ENCODE results near the gene LRCH1.

The LRCH1 gene

DNA sequence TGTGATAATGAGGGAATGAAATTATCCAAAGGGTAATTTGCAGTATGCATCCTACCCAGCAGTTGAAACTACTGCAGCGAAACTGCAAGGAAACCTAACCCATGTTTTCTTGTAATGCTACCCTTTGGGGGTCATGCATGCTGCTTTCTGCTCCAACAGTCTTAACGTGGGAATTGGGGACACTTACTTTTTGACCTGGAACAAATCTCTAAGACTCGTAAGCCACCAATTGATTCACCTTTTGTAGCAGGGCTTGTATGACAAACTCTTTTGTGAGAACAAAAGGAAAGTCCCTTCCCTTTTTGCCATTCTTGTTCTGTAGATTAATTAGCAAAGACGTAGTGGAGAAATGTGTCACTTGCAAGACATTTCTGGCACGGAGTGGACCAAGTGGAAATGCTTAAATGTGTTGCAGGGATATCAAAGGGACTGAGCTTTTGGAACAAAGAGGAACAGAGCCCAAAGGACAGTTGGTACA is 27.4 kb downstream of the LRCH1 start:
- H3K4me1 ChIP-seq (ENCODE audit: control insufficient read depth, insufficient read depth, low read length): peaks cover 2% of the 10 kb centered on the region
- H3K4me3 ChIP-seq (ENCODE audit: low read depth, low read length): no peak overlapping the region
- H3K9me3 ChIP-seq (ENCODE audit: control insufficient read depth, insufficient read depth, low read length): no peaks in the 10 kb centered on the region
- H3K36me3 ChIP-seq (ENCODE audit: control insufficient read depth, insufficient read depth, low read length): no peaks in the 10 kb centered on the region
- no peaks in the 10 kb centered on the region for H3K27me3 ChIP-seq (ENCODE audit: control insufficient read depth, insufficient read depth, low read length)
- no peak overlapping the region for H3K9ac ChIP-seq (ENCODE audit: low read depth, low read length)

DNA sequence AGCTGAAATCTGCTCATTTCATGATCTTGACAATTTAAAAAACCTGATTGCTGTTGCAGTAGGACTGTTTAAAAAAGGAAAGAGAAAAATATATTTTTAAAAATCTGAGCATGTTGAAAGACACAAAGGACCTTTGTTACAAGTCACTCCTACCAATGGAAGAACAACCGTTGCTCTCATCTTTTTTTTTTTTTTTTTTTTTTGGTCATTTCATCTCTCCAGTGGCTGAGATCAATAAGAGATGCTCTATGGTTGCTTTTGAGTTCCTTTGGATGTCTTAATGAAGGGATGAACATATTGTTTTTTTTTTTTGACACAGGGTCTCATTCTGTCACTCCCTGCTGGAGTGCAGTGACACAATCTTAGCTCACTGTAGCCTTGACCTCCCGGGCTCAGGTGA is 29.2 kb downstream of the LRCH1 start:
- H3K4me3 ChIP-seq (ENCODE audit: low read depth, low read length): no peak overlapping the region
- H3K27me3 ChIP-seq (ENCODE audit: control insufficient read depth, insufficient read depth, low read length): no peaks in the 10 kb centered on the region
- H3K9ac ChIP-seq (ENCODE audit: low read depth, low read length): no peak overlapping the region
- no peaks in the 10 kb centered on the region for H3K36me3 ChIP-seq (ENCODE audit: control insufficient read depth, insufficient read depth, low read length)
- H3K4me1 ChIP-seq (ENCODE audit: control insufficient read depth, insufficient read depth, low read length): peaks cover 2% of the 10 kb centered on the region
- H3K9me3 ChIP-seq (ENCODE audit: control insufficient read depth, insufficient read depth, low read length): no peaks in the 10 kb centered on the region

DNA sequence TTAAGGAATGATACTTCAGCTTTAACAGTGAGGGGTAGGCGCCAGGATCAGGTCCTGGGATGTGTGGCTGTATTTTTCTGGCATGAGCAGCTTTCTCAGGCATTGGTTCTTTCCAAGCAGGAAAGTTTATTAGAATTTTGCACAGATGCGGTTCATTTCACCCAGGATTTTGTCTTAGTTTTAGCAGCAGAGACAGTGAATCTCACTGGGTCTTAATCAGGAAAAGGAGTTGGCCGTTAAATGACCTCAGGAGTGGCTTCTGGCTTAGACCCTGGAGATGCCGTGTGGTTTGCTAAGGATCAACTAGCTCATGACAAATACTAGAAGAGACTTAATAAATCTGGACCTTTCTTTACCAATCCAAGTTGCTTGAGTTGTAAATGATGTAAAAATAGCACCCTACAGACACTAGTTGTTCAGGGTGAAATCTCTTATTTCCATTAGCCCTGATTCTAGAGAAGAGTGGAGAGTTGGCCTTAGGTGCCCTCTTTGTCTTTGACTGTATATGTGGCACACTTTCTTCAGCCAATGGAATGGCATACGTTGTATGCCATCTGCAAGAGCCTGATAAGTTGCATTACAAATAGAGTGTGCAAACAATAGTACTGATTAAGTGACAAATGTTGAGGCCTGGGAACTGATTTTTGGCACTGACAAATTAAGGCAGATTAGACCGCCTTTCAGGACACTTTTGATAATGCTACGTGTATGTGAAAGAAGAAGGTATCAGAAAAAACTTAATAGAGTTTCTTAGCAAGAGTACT is 34.0 kb downstream of the LRCH1 start:
- Histone ChIP-seq H3K9me3 (ENCODE audit: control insufficient read depth, insufficient read depth, low read length) (no peaks in the 10 kb centered on the region), H3K27me3 (ENCODE audit: control insufficient read depth, insufficient read depth, low read length) (no peaks in the 10 kb centered on the region), H3K9ac (ENCODE audit: low read depth, low read length) (no peak overlapping the region), H3K36me3 (ENCODE audit: control insufficient read depth, insufficient read depth, low read length) (no peaks in the 10 kb centered on the region), H3K4me1 (ENCODE audit: control insufficient read depth, insufficient read depth, low read length) (no peaks in the 10 kb centered on the region), H3K4me3 (ENCODE audit: low read depth, low read length) (no peak overlapping the region)

DNA sequence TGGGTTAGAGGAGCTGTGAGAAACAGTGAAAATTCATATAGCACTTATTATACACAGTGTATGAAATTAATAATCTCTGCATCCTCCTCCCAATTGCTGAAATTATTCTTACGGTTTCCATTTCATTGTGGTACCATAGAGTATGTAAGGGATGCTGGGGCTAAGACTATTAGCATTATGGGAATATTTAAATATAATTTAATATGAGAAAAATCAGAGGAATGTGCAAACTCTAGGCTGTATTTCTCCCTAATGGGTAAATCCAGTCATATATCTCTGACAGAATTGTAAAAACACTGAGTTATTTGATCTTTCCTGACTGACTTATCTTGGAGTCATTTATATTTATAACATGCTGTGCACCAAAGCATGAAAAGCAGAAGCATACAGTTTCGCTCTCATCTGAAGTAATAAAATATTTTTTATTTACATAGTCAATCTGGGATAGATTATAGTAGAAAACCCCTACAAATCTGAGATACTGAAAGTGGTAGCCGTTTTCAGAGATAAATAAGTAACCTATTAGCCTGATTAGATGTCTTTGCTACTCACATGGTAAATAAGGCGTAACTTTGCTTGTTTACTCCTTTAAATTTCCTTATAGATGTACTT is 34.9 kb downstream of the LRCH1 start:
- Histone ChIP-seq H3K27me3 (ENCODE audit: control insufficient read depth, insufficient read depth, low read length) (no peaks in the 10 kb centered on the region), H3K4me1 (ENCODE audit: control insufficient read depth, insufficient read depth, low read length) (no peaks in the 10 kb centered on the region), H3K36me3 (ENCODE audit: control insufficient read depth, insufficient read depth, low read length) (no peaks in the 10 kb centered on the region), H3K9me3 (ENCODE audit: control insufficient read depth, insufficient read depth, low read length) (no peaks in the 10 kb centered on the region), H3K4me3 (ENCODE audit: low read depth, low read length) (no peak overlapping the region), H3K9ac (ENCODE audit: low read depth, low read length) (no peak overlapping the region)

DNA sequence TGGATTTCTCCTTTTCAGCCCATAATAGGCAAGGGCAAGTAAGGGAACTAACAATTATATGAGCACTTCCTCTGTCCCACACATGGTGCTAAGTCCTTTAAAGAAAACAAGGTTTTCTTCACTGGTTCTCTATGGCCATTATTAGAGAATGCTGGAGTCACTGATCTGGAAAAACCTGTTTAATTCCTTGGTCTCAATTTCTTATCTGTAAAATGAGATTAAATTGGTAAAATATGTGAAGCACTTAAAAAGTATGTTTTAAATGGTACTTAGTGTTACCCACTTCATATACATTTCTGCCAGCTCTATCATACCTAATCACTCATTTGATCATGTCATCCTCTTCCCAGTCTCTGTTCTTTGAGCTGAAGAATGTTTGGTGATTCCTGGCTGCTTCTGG is 39.4 kb downstream of the LRCH1 start:
- H3K4me3 ChIP-seq (ENCODE audit: low read depth, low read length): no peak overlapping the region
- H3K27me3 ChIP-seq (ENCODE audit: control insufficient read depth, insufficient read depth, low read length): no peaks in the 10 kb centered on the region
- H3K4me1 ChIP-seq (ENCODE audit: control insufficient read depth, insufficient read depth, low read length): peaks cover 3% of the 10 kb centered on the region
- H3K9me3 ChIP-seq (ENCODE audit: control insufficient read depth, insufficient read depth, low read length): no peaks in the 10 kb centered on the region
- H3K36me3 ChIP-seq (ENCODE audit: control insufficient read depth, insufficient read depth, low read length): no peaks in the 10 kb centered on the region
- H3K9ac ChIP-seq (ENCODE audit: low read depth, low read length): no peak overlapping the region

GRCh38 chr13:46593398-46593797 is 40.4 kb downstream of the LRCH1 start:
- peaks cover 3% of the 10 kb centered on the region for H3K4me1 ChIP-seq (ENCODE audit: control insufficient read depth, insufficient read depth, low read length)
- H3K9ac ChIP-seq (ENCODE audit: low read depth, low read length): no peak overlapping the region
- H3K9me3 ChIP-seq (ENCODE audit: control insufficient read depth, insufficient read depth, low read length): no peaks in the 10 kb centered on the region
- no peak overlapping the region for H3K4me3 ChIP-seq (ENCODE audit: low read depth, low read length)
- H3K36me3 ChIP-seq (ENCODE audit: control insufficient read depth, insufficient read depth, low read length): no peaks in the 10 kb centered on the region
- no peaks in the 10 kb centered on the region for H3K27me3 ChIP-seq (ENCODE audit: control insufficient read depth, insufficient read depth, low read length)

DNA sequence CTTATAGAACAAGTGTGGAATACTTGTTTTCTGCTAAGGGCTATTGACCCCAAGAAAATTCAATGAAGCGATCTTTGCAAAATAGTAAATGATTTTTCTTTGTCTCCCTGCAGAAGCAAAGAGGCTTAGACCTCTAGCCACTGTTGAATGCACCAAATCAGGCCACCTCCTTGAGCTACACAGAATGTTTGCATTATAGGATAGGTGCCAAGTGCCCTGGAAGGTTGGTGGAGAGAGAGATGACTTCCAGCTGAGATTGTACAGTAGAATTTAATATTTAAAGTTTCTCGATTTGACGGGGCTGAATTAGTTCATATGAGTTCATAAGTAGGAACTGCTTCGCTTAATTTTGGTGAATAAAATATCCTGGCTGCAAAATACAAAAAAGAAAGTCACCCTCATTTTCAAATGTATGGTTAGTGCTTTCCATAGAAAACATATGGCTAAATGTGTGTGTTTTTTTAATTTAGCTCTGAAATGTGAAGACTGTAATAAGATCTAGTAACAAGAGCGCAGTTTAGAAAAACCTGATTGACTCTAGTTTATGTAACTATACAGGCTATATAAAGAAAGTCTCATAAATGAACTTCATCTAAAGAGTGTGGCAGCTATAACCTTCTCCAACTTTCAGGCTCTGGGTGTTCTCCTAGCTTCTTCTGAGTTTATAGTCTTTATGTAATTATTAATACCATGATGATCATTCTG is 41.6 kb downstream of the LRCH1 start:
- H3K4me3 ChIP-seq (ENCODE audit: low read depth, low read length): no peak overlapping the region

GRCh38 chr13:46595136-46595884 is 42.3 kb downstream of the LRCH1 start:
- Histone ChIP-seq H3K4me1 (ENCODE audit: control insufficient read depth, insufficient read depth, low read length) (peaks cover 3% of the 10 kb centered on the region), H3K36me3 (ENCODE audit: control insufficient read depth, insufficient read depth, low read length) (no peaks in the 10 kb centered on the region), H3K4me3 (ENCODE audit: low read depth, low read length) (no peak overlapping the region), H3K9ac (ENCODE audit: low read depth, low read length) (no peak overlapping the region), H3K9me3 (ENCODE audit: control insufficient read depth, insufficient read depth, low read length) (no peaks in the 10 kb centered on the region), H3K27me3 (ENCODE audit: control insufficient read depth, insufficient read depth, low read length) (no peaks in the 10 kb centered on the region)

More for the DNA sequence above, 41.6 kb downstream of the LRCH1 start:
- Histone ChIP-seq H3K36me3 (ENCODE audit: control insufficient read depth, insufficient read depth, low read length) (no peaks in the 10 kb centered on the region), H3K4me1 (ENCODE audit: control insufficient read depth, insufficient read depth, low read length) (peaks cover 3% of the 10 kb centered on the region), H3K27me3 (ENCODE audit: control insufficient read depth, insufficient read depth, low read length) (no peaks in the 10 kb centered on the region), H3K9ac (ENCODE audit: low read depth, low read length) (no peak overlapping the region), H3K9me3 (ENCODE audit: control insufficient read depth, insufficient read depth, low read length) (no peaks in the 10 kb centered on the region)

DNA sequence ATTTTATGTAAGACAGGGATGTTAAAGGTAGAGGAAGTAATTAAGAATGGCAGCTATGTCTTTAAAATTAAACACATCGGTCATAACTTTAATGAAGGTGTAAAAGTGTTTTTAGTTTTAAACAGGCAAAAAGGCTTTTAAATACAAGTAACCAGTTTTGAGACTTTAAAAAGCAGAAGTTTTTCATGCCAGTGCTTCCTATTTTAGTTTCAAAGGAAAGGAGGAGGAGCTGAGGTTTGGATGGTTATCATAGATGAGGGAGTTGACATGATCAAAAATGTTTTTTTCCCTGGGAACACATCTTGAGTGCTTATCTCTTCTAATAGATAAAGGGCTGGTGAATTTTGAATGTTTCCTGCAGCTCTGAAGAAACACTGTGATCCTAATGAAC is 42.9 kb downstream of the LRCH1 start:
- Histone ChIP-seq H3K36me3 (ENCODE audit: control insufficient read depth, insufficient read depth, low read length) (no peaks in the 10 kb centered on the region), H3K27me3 (ENCODE audit: control insufficient read depth, insufficient read depth, low read length) (no peaks in the 10 kb centered on the region), H3K9me3 (ENCODE audit: control insufficient read depth, insufficient read depth, low read length) (no peaks in the 10 kb centered on the region), H3K4me1 (ENCODE audit: control insufficient read depth, insufficient read depth, low read length) (peaks cover 3% of the 10 kb centered on the region), H3K9ac (ENCODE audit: low read depth, low read length) (no peak overlapping the region), H3K4me3 (ENCODE audit: low read depth, low read length) (no peak overlapping the region)

GRCh38 chr13:46596466-46596865 is 43.5 kb downstream of the LRCH1 start:
- Histone ChIP-seq H3K4me3 (ENCODE audit: low read depth, low read length) (no peak overlapping the region), H3K9ac (ENCODE audit: low read depth, low read length) (no peak overlapping the region), H3K9me3 (ENCODE audit: control insufficient read depth, insufficient read depth, low read length) (no peaks in the 10 kb centered on the region), H3K4me1 (ENCODE audit: control insufficient read depth, insufficient read depth, low read length) (peaks cover 3% of the 10 kb centered on the region), H3K27me3 (ENCODE audit: control insufficient read depth, insufficient read depth, low read length) (no peaks in the 10 kb centered on the region), H3K36me3 (ENCODE audit: control insufficient read depth, insufficient read depth, low read length) (no peaks in the 10 kb centered on the region)

GRCh38 chr13:46598140-46598819 is 45.3 kb downstream of the LRCH1 start:
- Histone ChIP-seq H3K4me1 (ENCODE audit: control insufficient read depth, insufficient read depth, low read length) (peaks cover 3% of the 10 kb centered on the region), H3K9ac (ENCODE audit: low read depth, low read length) (no peak overlapping the region)

More at GRCh38 chr13:46598140-46598819, 45.3 kb downstream of the LRCH1 start:
- no peak overlapping the region for H3K4me3 ChIP-seq (ENCODE audit: low read depth, low read length)
- H3K36me3 ChIP-seq (ENCODE audit: control insufficient read depth, insufficient read depth, low read length): no peaks in the 10 kb centered on the region
- H3K9me3 ChIP-seq (ENCODE audit: control insufficient read depth, insufficient read depth, low read length): no peaks in the 10 kb centered on the region
- no peaks in the 10 kb centered on the region for H3K27me3 ChIP-seq (ENCODE audit: control insufficient read depth, insufficient read depth, low read length)

Measured in iPS-15b (cell line).